NCI-H146 treated with DMSO at 0.1 percent for 48 hours (cell line): Measurements from ENCODE around the gene FBXL4.

Experiments used
- DNase-seq: peaks from one replicate; lab custom pipeline; 2025; ENCODE audit not compliant: unreplicated experiment; lab: John Stamatoyannopoulos, UW

Gene FBXL4

GRCh38 chr6:98947411-98948292 is at the start of gene FBXL4:
Gene FBXL4, minus strand, starts transcription at chr6:98947946. Its CDS starts 20,958 bp downstream, at chr6:98926988.
- peak; percentile 89 for DNase-seq

GRCh38 chr6:98995116-98995515 is 47.4 kb upstream of the FBXL4 start:
- no peak for DNase-seq

- DNase-seq: no peak
Measured at GRCh38 chr6:98992535-98992934, 44.8 kb upstream of the FBXL4 start.

- DNase-seq: no peak
Measured at GRCh38 chr6:98986071-98986615, 38.4 kb upstream of the FBXL4 start.

GRCh38 chr6:98985391-98985790 is 37.6 kb upstream of the FBXL4 start:
- no peak for DNase-seq

- no peak for DNase-seq
Measured at GRCh38 chr6:98984121-98984520, 36.4 kb upstream of the FBXL4 start.

- no peak for DNase-seq
Measured at GRCh38 chr6:98981473-98981872, 33.7 kb upstream of the FBXL4 start.

GRCh38 chr6:98980819-98981218 is 33.1 kb upstream of the FBXL4 start:
- no peak for DNase-seq

- no peak for DNase-seq
Measured at GRCh38 chr6:98977671-98978292, 30.0 kb upstream of the FBXL4 start.

GRCh38 chr6:98976674-98977385 is 29.1 kb upstream of the FBXL4 start:
- no peak for DNase-seq

GRCh38 chr6:98975421-98975820 is 27.7 kb upstream of the FBXL4 start:
- DNase-seq: no peak

GRCh38 chr6:98974309-98974708 is 26.6 kb upstream of the FBXL4 start:
- DNase-seq: no peak

GRCh38 chr6:98973571-98973970 is 25.8 kb upstream of the FBXL4 start:
- no peak for DNase-seq

- peak; percentile 19 for DNase-seq
Measured at GRCh38 chr6:98971303-98971702, 23.6 kb upstream of the FBXL4 start.

- no peak for DNase-seq
Measured at GRCh38 chr6:98970469-98970868, 22.7 kb upstream of the FBXL4 start.

GRCh38 chr6:98967616-98968015 is 19.9 kb upstream of the FBXL4 start:
- DNase-seq: no peak

- DNase-seq: no peak
Measured at GRCh38 chr6:98959631-98960030, 11.9 kb upstream of the FBXL4 start.

- no peak for DNase-seq
Measured at GRCh38 chr6:98958776-98959175, 11.0 kb upstream of the FBXL4 start.

- no peak for DNase-seq
Measured at GRCh38 chr6:98957450-98957849, 9.7 kb upstream of the FBXL4 start.

GRCh38 chr6:98949589-98949988 is 1.8 kb upstream of the FBXL4 start:
- no peak for DNase-seq

- DNase-seq: peak; percentile 77
Measured at GRCh38 chr6:98946879-98947410, 801 bp downstream of the FBXL4 start.
